T-cell (primary cell): Measurements from ENCODE around the gene PSD4. TPM values are rescaled to one million over a fixed set of nuclear protein-coding genes. Genes with fewer than 3 reads are reported as not detected.

Source experiments
- ATAC-seq, 4 experiments: fragments of 200-7000 bp in 3 of 4; fragments of 150-1000 bp in 1 of 4; cut with Tn5 transposase; replicated peaks in 1 of 4; 1 replicate in 3 of 4; 2 replicates in 1 of 4; pipeline ENCODE4 v1.10.0; 2021; ENCODE audit warnings: moderate library complexity in 3 of 4, mild to moderate bottlenecking in 2 of 4, moderate number of reproducible peaks in 1 of 4
- CTCF ChIA-PET, 2 donors: fragments of 300-600 bp; sonication (Branson Sonifier 250); formaldehyde crosslinking; loops; one replicate each; lab custom pipeline; 2022; ENCODE audit warnings: antibody characterized with exemption in 2 of 2; lab: Charles Lee
- POLR2A ChIA-PET, 2 donors: fragments of 300-600 bp; sonication (Branson Sonifier 250); formaldehyde crosslinking; loops; one replicate each; lab custom pipeline; 2022; ENCODE audit warnings: antibody characterized with exemption in 2 of 2; lab: Charles Lee
- DNase-seq, 35 experiments: peaks; one replicate each; pipeline versions ENCODE4 v3.0.0 to v3.0.0-alpha.2; 2013 to 2023
- H3K27ac ChIP-seq: one replicate; pipeline ENCODE4 v1.5.1; 2013; ENCODE audit warnings: low read length
- H3K27me3 ChIP-seq, 2 experiments: replicated peaks in 1 of 2; 1 replicate in 1 of 2; 2 replicates in 1 of 2; pipeline versions ENCODE4 v1.6.1 to v1.7.0; 2013; ENCODE audit warnings: low read length in 1 of 2, mixed read lengths in 1 of 2; ENCODE audit not compliant: control insufficient read depth in 2 of 2, insufficient read depth in 2 of 2; ENCODE audit errors: extremely low read depth in 1 of 2
- H3K36me3 ChIP-seq, 2 donors: 1 replicate in 1 of 2; 2 replicates in 1 of 2; pipeline versions ENCODE4 v1.6.1 to v1.7.0; 2013; ENCODE audit warnings: low read length in 1 of 2; ENCODE audit not compliant: control insufficient read depth in 2 of 2, insufficient read depth in 1 of 2; ENCODE audit errors: extremely low read depth in 1 of 2
- H3K4me1 ChIP-seq, 2 experiments: 1 replicate in 1 of 2; 2 replicates in 1 of 2; pipeline versions ENCODE4 v1.6.1 to v1.7.0; 2013; ENCODE audit warnings: low read length in 2 of 2, mixed read lengths in 1 of 2; ENCODE audit not compliant: insufficient read depth in 2 of 2, control insufficient read depth in 1 of 2; ENCODE audit errors: extremely low read depth in 1 of 2
- H3K4me3 ChIP-seq, 2 donors: 1 replicate in 1 of 2; 2 replicates in 1 of 2; pipeline versions ENCODE4 v1.5.1 to v1.7.0; 2013; ENCODE audit warnings: mild to moderate bottlenecking in 2 of 2, low read length in 1 of 2, moderate library complexity in 1 of 2; ENCODE audit not compliant: control insufficient read depth in 1 of 2; ENCODE audit errors: extremely low read depth in 1 of 2
- H3K9me3 ChIP-seq: 2 replicates; pipeline ENCODE4 v1.7.0; 2013
- H3K27ac Mint-ChIP-seq, 2 donors: one replicate each; pipeline ENCODE4 v1.8.0; 2020 to 2021; ENCODE audit warnings: mild to moderate bottlenecking in 2 of 2, mixed read lengths in 2 of 2
- H3K27me3 Mint-ChIP-seq, 2 donors: one replicate each; pipeline ENCODE4 v1.8.0; 2021 to 2022; ENCODE audit warnings: mixed read lengths in 2 of 2
- H3K36me3 Mint-ChIP-seq: one replicate; pipeline ENCODE4 v1.8.0; 2021; ENCODE audit warnings: mixed read lengths
- H3K4me1 Mint-ChIP-seq, 3 donors: one replicate each; pipeline ENCODE4 v1.8.0; 2020 to 2022; ENCODE audit warnings: mixed read lengths in 3 of 3, mild to moderate bottlenecking in 1 of 3
- H3K4me3 Mint-ChIP-seq, 3 donors: one replicate each; pipeline ENCODE4 v1.8.0; 2020 to 2022; ENCODE audit warnings: mild to moderate bottlenecking in 3 of 3, mixed read lengths in 3 of 3, moderate library complexity in 3 of 3
- H3K9me3 Mint-ChIP-seq, 3 donors: one replicate each; pipeline ENCODE4 v1.8.0; 2020 to 2022; ENCODE audit warnings: mixed read lengths in 3 of 3
- WGBS: methylation state at CpG from one replicate; pipeline ENCODE4 v1.1.5; 2013; ENCODE audit warnings: missing lambda C conversion rate; ENCODE audit not compliant: insufficient coverage; 5-methylcytosine and 5-hydroxymethylcytosine counted together
- total RNA-seq, 35 experiments: library from RNA in 6 of 35; stranded (reverse) in 6 of 35; fragments of 120-200 nt in 1 of 35; gene quantifications; one replicate each; pipeline versions ENCODE4 v1.2.1 to v1.2.4 and lab custom pipeline; 2013 to 2026

Gene PSD4
- total RNA-seq, 5 donors from 2014 or later (not counting 1 experiment from before 2014, with no cell fraction given): 145 to 217 (median 150) TPM

- no peak for ATAC-seq
- peaks cover 18 to 27% (median 18%) of the 10 kb centered on the region in 3 donors for H3K4me1 Mint-ChIP-seq
- no peaks in the 10 kb centered on the region for H3K36me3 Mint-ChIP-seq
- no CpG with 5 or more reads among the region's 1 CpG for WGBS
- ChIA-PET CTCF (interaction anchor here (0.6 to 4.1 kb wide), 13 partner anchors 10 to 762 kb away, joined by 3 to 73 read pairs (median 3); no protein-coding TSS in a partner anchor), POLR2A (no interaction called here)
- DNase-seq: no peak
- H3K27me3 Mint-ChIP-seq: no peaks in the 10 kb centered on the region
- Histone ChIP-seq H3K4me1 (peaks cover 7 to 14% of the 10 kb centered on the region in 2 experiments), H3K27ac (no peak overlapping the region), H3K4me3 (no peak overlapping the region), H3K27me3 (no peaks in the 10 kb centered on the region), H3K36me3 (no peaks in the 10 kb centered on the region), H3K9me3 (no peaks in the 10 kb centered on the region)
- H3K9me3 Mint-ChIP-seq: no peaks in the 10 kb centered on the region
- H3K27ac Mint-ChIP-seq: no peak overlapping the region
- no peak overlapping the region for H3K4me3 Mint-ChIP-seq
These were observed 38.5 kb upstream of the PSD4 start for GRCh38 chr2:113135317-113135716.

DNA sequence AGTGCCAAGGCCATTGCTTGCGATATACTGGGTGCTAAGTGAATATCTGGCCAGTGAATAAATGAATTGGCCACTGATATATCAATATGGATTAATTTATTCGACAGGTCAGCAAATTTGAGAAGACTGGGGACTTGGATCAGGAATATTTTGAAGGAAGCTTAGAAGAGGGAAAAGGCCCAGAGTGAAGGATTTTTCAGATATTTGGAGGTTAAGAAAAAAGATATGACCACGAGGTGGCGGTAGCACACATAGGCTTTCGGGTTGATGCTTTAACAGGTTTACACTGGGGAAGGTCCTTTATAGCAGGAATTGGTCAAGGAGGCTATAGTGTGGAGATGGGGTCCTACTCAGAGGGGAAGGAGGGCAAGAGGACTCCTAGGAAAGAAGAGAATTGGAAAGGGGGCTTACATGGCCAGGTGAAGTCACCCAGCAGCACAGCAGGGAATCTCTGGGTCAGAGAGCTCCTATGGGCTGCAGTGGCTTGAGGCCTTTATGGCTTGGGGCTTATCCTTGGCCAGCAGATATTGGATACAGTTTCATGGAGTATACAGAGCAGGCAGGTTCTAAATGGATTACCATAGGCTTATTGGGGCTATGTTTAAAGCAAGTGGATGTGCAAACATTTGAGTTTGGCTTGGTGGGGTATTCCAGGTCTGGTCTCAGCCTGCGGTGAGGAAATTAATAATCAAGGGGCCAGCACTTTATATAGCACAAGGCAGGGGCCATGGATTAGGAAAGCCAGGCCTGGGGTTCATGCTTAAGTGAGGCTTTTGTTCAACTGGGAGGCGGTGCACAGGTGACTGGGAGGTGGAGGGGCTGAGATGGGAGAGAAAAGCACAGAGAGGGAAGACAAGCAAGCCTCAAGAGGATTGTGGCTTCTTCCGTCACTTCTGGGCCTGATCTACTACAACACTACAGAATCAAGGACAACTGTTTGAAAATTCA lies 36.7 kb upstream of the PSD4 start:
- peak overlapping the region in 1 of 2 donors; percentile 8 for H3K27ac Mint-ChIP-seq
- ATAC-seq: peak in 1 of 4 experiments; percentile 36
- H3K36me3 ChIP-seq: no peaks in the 10 kb centered on the region

GRCh38 chr2:113137827-113138226 lies 35.9 kb upstream of the PSD4 start:
- Mint-ChIP-seq H3K27ac (no peak overlapping the region), H3K4me3 (peak overlapping the region in 1 of 3 donors; percentile 60), H3K27me3 (no peaks in the 10 kb centered on the region), H3K36me3 (no peaks in the 10 kb centered on the region), H3K9me3 (no peaks in the 10 kb centered on the region), H3K4me1 (peaks cover 18 to 27% (median 18%) of the 10 kb centered on the region in 3 donors)
- DNase-seq: no peak
- H3K27ac ChIP-seq: no peak overlapping the region
- CTCF ChIA-PET: interaction anchor here (0.5 to 7.0 kb wide), 42 partner anchors 9 to 1083 kb away, joined by 3 to 99 read pairs (median 6); partner anchors contain the start of gene PSD4 (in 2 of the 2)
- H3K27me3 ChIP-seq: no peaks in the 10 kb centered on the region
- POLR2A ChIA-PET: interaction anchor here (0.7 to 1.8 kb wide), 3 partner anchors 36 to 66 kb away, joined by 3 to 10 read pairs (median 3); partner anchors contain the start of gene PSD4 (in 1 of the 2)
- H3K9me3 ChIP-seq: no peaks in the 10 kb centered on the region
- no CpG with 5 or more reads among the region's 1 CpG for WGBS
- H3K36me3 ChIP-seq: no peaks in the 10 kb centered on the region
- peaks cover 7 to 14% of the 10 kb centered on the region in 2 experiments for H3K4me1 ChIP-seq
- no peak overlapping the region for H3K4me3 ChIP-seq
- no peak for ATAC-seq

More for the DNA sequence above, 36.7 kb upstream of the PSD4 start:
- H3K4me1 Mint-ChIP-seq: peaks cover 18 to 27% (median 18%) of the 10 kb centered on the region in 3 donors
- Histone ChIP-seq H3K27ac (no peak overlapping the region), H3K4me1 (peaks cover 7 to 14% of the 10 kb centered on the region in 2 experiments), H3K27me3 (no peaks in the 10 kb centered on the region), H3K9me3 (no peaks in the 10 kb centered on the region), H3K4me3 (no peak overlapping the region)
- no peaks in the 10 kb centered on the region for H3K9me3 Mint-ChIP-seq
- POLR2A ChIA-PET: interaction anchor here (1.4 to 1.8 kb wide), 2 partner anchors 37 to 38 kb away, joined by 3 to 10 read pairs; partner anchors contain the start of gene PSD4 (in 1 of the 2)
- no peaks in the 10 kb centered on the region for H3K27me3 Mint-ChIP-seq
- 27% methylated on average over 6 of the region's 8 CpGs for WGBS
- H3K4me3 Mint-ChIP-seq: no peak overlapping the region
- DNase-seq: peak in 16 of 35 experiments; percentile 9 to 74 (median 34)
- no peaks in the 10 kb centered on the region for H3K36me3 Mint-ChIP-seq
- CTCF ChIA-PET: interaction anchor here (0.8 to 7.0 kb wide), 36 partner anchors 8 to 411 kb away, joined by 3 to 99 read pairs (median 8); partner anchors contain the start of gene PSD4 (in 1 of the 2)

GRCh38 chr2:113138428-113139322 lies 35.1 kb upstream of the PSD4 start:
- Histone ChIP-seq H3K27me3 (no peaks in the 10 kb centered on the region), H3K4me3 (peak overlapping the region in 1 of 2 donors; percentile 30), H3K9me3 (no peaks in the 10 kb centered on the region), H3K36me3 (no peaks in the 10 kb centered on the region), H3K27ac (peak overlapping the region; percentile 41), H3K4me1 (peaks cover 7 to 14% of the 10 kb centered on the region in 2 experiments)
- POLR2A ChIA-PET: interaction anchor here (0.7 to 1.8 kb wide), 3 partner anchors 35 to 65 kb away, joined by 3 to 10 read pairs (median 3); partner anchors contain the start of gene PSD4 (in 1 of the 2)
- H3K36me3 Mint-ChIP-seq: no peaks in the 10 kb centered on the region
- peaks cover 18 to 27% (median 18%) of the 10 kb centered on the region in 3 donors for H3K4me1 Mint-ChIP-seq
- CTCF ChIA-PET: interaction anchor here (0.5 to 7.0 kb wide), 45 partner anchors 10 to 1084 kb away, joined by 3 to 99 read pairs (median 5); partner anchors contain the start of gene PSD4 (in 2 of the 2)
- peak in 26 of 35 experiments; percentile 9 to 92 (median 43) for DNase-seq
- no peaks in the 10 kb centered on the region for H3K27me3 Mint-ChIP-seq
- peak overlapping the region; percentile 71 to 86 for H3K27ac Mint-ChIP-seq
- H3K4me3 Mint-ChIP-seq: peak overlapping the region; percentile 54 to 60 (median 54)
- no peaks in the 10 kb centered on the region for H3K9me3 Mint-ChIP-seq
- peak; percentile 69 to 88 (median 76) for ATAC-seq
- WGBS: 0% methylated on average over 1 of the region's 13 CpGs

- 95% methylated on average over 4 of the region's 6 CpGs for WGBS
- ATAC-seq: no peak
- Histone ChIP-seq H3K27me3 (no peaks in the 10 kb centered on the region), H3K36me3 (no peaks in the 10 kb centered on the region), H3K9me3 (no peaks in the 10 kb centered on the region), H3K4me3 (no peak overlapping the region), H3K27ac (no peak overlapping the region), H3K4me1 (peaks cover 7 to 14% of the 10 kb centered on the region in 2 experiments)
- ChIA-PET POLR2A (interaction anchor here in 1 of 2 donors (0.5 to 0.7 kb wide), 2 partner anchors 122 to 559 kb away, joined by 5 to 8 read pairs; no protein-coding TSS in a partner anchor), CTCF (interaction anchor here (0.6 to 7.0 kb wide), 9 partner anchors 32 to 249 kb away, joined by 3 to 99 read pairs (median 4); partner anchors contain the start of gene PSD4 (in 1 of the 2))
- Mint-ChIP-seq H3K27me3 (no peaks in the 10 kb centered on the region), H3K4me1 (peaks cover 17 to 27% (median 18%) of the 10 kb centered on the region in 3 donors), H3K9me3 (peaks cover 0 to 4% (median 0%) of the 10 kb centered on the region in 3 donors), H3K36me3 (no peaks in the 10 kb centered on the region), H3K4me3 (no peak overlapping the region), H3K27ac (peak overlapping the region in 1 of 2 donors; percentile 37)
- DNase-seq: no peak
These were observed 32.3 kb upstream of the PSD4 start for GRCh38 chr2:113141451-113141850.
